K562 (cell line): Measurements from ENCODE around the gene DKC1. TPM values are rescaled to one million over a fixed set of nuclear protein-coding genes. Genes with fewer than 3 reads are reported as not detected.
"Not testable (repeated sequence)": the region's sequence is repeated elsewhere in the genome, so short reads cannot be mapped to it uniquely, and the experiment has no call there.

Experiments used
- ARID1B ChIP-seq: fragments of 450-650 bp; IDR thresholded peaks from 2 replicates; pipeline ENCODE4 v1.6.1; 2016; ENCODE audit warnings: antibody characterized with exemption, mild to moderate bottlenecking, inconsistent platforms
- BCL6 ChIP-seq: fragments of 250-450 bp; sonication (Bioruptor Pico); IDR thresholded peaks from 2 replicates; pipeline ENCODE4 v1.4.0; 2020
- CXXC5 ChIP-seq: fragments of 250-450 bp; sonication (Bioruptor Pico); IDR thresholded peaks from 2 replicates; pipeline ENCODE4 v1.8.0; 2022; ENCODE audit warnings: inconsistent platforms, mild to moderate bottlenecking, moderate library complexity
- DACH1 ChIP-seq: fragments of 450-650 bp; IDR thresholded peaks from 2 replicates; pipeline ENCODE4 v1.6.1; 2018; ENCODE audit not compliant: partially characterized antibody
- DMBX1 ChIP-seq: fragments of 250-450 bp; sonication (Bioruptor Pico); IDR thresholded peaks from 2 replicates; pipeline ENCODE4 v1.8.0; 2022; ENCODE audit warnings: inconsistent platforms, mild to moderate bottlenecking, moderate library complexity, borderline replicate concordance
- ETV1 ChIP-seq: fragments of 450-650 bp; conservative IDR thresholded peaks from 2 replicates; pipeline ENCODE4 v1.6.1; 2016; ENCODE audit warnings: missing genetic modification characterization, control low read depth, low read depth, missing compliant biosample characterization
- NR2C1 ChIP-seq, 2 experiments: fragments of 450-650 bp; IDR thresholded peaks; 2 replicates each; pipeline ENCODE4 v1.6.1; 2017; ENCODE audit warnings: mild to moderate bottlenecking in 2 of 2, antibody characterized with exemption in 1 of 2, inconsistent platforms in 1 of 2, missing compliant biosample characterization in 1 of 2, missing genetic modification characterization in 1 of 2
- PTRF ChIP-seq: fragments of 450-650 bp; IDR thresholded peaks from 2 replicates; pipeline ENCODE4 v1.6.1; 2016; ENCODE audit warnings: mild to moderate bottlenecking, missing genetic modification characterization, missing compliant biosample characterization
- PYGO2 ChIP-seq: fragments of 450-650 bp; IDR thresholded peaks from 2 replicates; pipeline ENCODE4 v1.6.1; 2016; ENCODE audit warnings: mild to moderate bottlenecking, missing genetic modification characterization, moderate library complexity, missing compliant biosample characterization
- SMAD3 ChIP-seq: fragments of 450-650 bp; formaldehyde crosslinking; conservative IDR thresholded peaks from 2 replicates; pipeline ENCODE4 v1.4.0; 2020; ENCODE audit warnings: mild to moderate bottlenecking
- TCF3 ChIP-seq: sonication (generic); formaldehyde crosslinking; IDR thresholded peaks from 2 replicates; pipeline ENCODE4 v1.4.0; 2020; ENCODE audit warnings: mild to moderate bottlenecking, missing genetic modification reagents
- TEAD1 ChIP-seq, 2 experiments: fragments of 450-650 bp in 1 of 2; sonication (generic) in 1 of 2; formaldehyde crosslinking; IDR thresholded peaks; 2 replicates each; pipeline versions ENCODE4 v1.4.0 to v1.8.0; 2020 to 2022; ENCODE audit warnings: mild to moderate bottlenecking in 2 of 2, missing genetic modification reagents in 1 of 2
- TEAD2 ChIP-seq: fragments of 450-650 bp; IDR thresholded peaks from 2 replicates; pipeline ENCODE4 v1.6.1; 2016; ENCODE audit warnings: missing genetic modification characterization, control low read depth, missing compliant biosample characterization
- ZNF239 ChIP-seq: fragments of 250-450 bp; sonication (Bioruptor Pico); IDR thresholded peaks from 2 replicates; pipeline ENCODE4 v1.4.0; 2020; ENCODE audit warnings: mild to moderate bottlenecking
- ZNF79 ChIP-seq: fragments of 250-450 bp; sonication (Bioruptor Pico); IDR thresholded peaks from 2 replicates; pipeline ENCODE4 v1.4.0; 2020; ENCODE audit warnings: low read depth, mild to moderate bottlenecking, moderate library complexity
- polyA plus RNA-seq, 8 experiments: library from polyadenylated mRNA; depleted of rRNA in 4 of 8; stranded (reverse) in 5 of 8; unstranded in 3 of 8; fragments of >200 nt; fragmentation: Nextera tagmentation in 2 of 8; fragmentation: Illumina TruSeq in 1 of 8; extraction: Ambion mirVana in 2 of 8; extraction: Trizol in 1 of 8; gene quantifications; 2 replicates each; pipeline versions ENCODE4 v1.2.1 to v1.2.3, GENCODE V29; 2011 to 2014; ENCODE audit warnings: inconsistent platforms in 1 of 8, missing spikeins in 1 of 8
- total RNA-seq, 7 experiments: library from RNA; depleted of rRNA in 6 of 7; stranded (reverse); fragments of >200 nt in 6 of 7; fragmentation: Illumina TruSeq in 2 of 7; extraction: Trizol in 2 of 7; gene quantifications; 2 replicates each; pipeline versions ENCODE4 v1.2.1 to v1.2.3, GENCODE V29; 2011 to 2021; ENCODE audit warnings: low replicate concordance in 1 of 7
- TF ChIP-seq, protein P1 (sequence below), 3 experiments: fragments of 200-800 bp in 1 of 3; sonication (Bioruptor generic) in 1 of 3; sonication (generic) in 1 of 3; formaldehyde crosslinking in 1 of 3; IDR thresholded peaks; 2 replicates each; pipeline versions ENCODE4 v1.6.1 to v1.8.0; 2016 to 2022; ENCODE audit warnings: mild to moderate bottlenecking in 2 of 3, missing compliant biosample characterization in 2 of 3, missing genetic modification characterization in 2 of 3, missing genetic modification reagents in 1 of 3
- TF ChIP-seq, protein P2 (sequence below): fragments of 450-650 bp; conservative IDR thresholded peaks from 2 replicates; pipeline ENCODE4 v1.6.1; 2016; ENCODE audit warnings: missing genetic modification characterization, low read depth, mild to moderate bottlenecking, control low read depth, missing compliant biosample characterization
- TF ChIP-seq, protein P3 (sequence below): fragments of 250-450 bp; sonication (Bioruptor Pico); IDR thresholded peaks from 2 replicates; pipeline ENCODE4 v1.8.0; 2022; ENCODE audit warnings: moderate library complexity, mild to moderate bottlenecking, inconsistent platforms
- TF ChIP-seq, protein P4 (sequence below): fragments of 450-650 bp; IDR thresholded peaks from 2 replicates; pipeline ENCODE4 v1.6.1; 2016; ENCODE audit warnings: missing biosample characterization, missing genetic modification characterization

The DKC1 gene
- total and polyA plus RNA-seq, 9 of the 15 experiments (the other 6 are each of a cell fraction or from before 2014, with no cell fraction given), result 205 to 313 (median 219) TPM

DNA sequence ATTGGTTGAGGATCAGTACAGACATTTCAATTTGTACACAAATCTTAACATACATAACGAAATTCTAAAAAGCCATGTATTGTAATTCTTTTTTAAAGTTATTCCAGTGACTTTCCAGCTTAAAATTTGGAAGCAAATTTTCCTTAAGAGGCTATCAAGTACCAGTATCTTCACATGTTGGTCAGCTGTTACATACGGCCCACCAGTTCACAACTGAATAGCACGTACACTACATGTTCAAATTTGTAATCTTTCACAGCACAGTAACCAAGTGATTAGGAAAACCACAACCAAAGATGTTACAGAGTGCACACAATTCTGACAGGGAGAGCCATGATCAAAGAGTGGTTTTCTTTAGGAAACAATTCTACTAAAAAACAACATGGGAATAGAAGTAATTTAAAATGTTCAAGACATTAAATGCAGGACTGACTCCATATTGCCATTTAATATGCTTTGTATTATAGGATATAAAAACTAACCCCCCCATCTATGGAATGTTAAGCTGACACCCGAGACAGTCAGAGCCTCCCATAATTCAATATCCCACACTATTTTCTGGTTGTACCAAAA lies 53.7 kb downstream of the DKC1 start (continued):
- TF ChIP-seq ZNF239 (CRISPR knock-in tag) (peak; percentile 70), DMBX1 (CRISPR knock-in tag) (peak; percentile 91; the same call in 1 of the 2 replicates), ZNF79 (CRISPR knock-in tag) (peak; percentile 79), ETV1 (tag) (0 out of 2 replicates have a peak, but pooled peaks have one; percentile 30), BCL6 (CRISPR knock-in tag) (0 out of 2 replicates have a peak, but pooled peaks have one; percentile 31), ARID1B (0 out of 2 replicates have a peak, but pooled peaks have one; percentile 13), NR2C1 (tag; IDR thresholded peaks at IDR 0.05) (peak; percentile 56), TEAD1 (CRISPR knock-in tag; IDR thresholded peaks at IDR 0.05) (0 out of 4 replicates have a peak, but pooled peaks of 1 of the 2 experiments have one; percentile 42), DACH1 (peak; percentile 73), TCF3 (0 out of 2 replicates have a peak, but pooled peaks have one; percentile 14), CXXC5 (CRISPR knock-in tag) (peak; percentile 64), TEAD2 (tag) (peak; percentile 62; the same call in 1 of the 2 replicates), SMAD3 (CRISPR knock-in tag) (peak; percentile 62; the same call in 1 of the 2 replicates), PYGO2 (tag) (peak; percentile 61; the same call in 1 of the 2 replicates), PTRF (tag) (peak; percentile 75)
- TF ChIP-seq, protein P1, sequence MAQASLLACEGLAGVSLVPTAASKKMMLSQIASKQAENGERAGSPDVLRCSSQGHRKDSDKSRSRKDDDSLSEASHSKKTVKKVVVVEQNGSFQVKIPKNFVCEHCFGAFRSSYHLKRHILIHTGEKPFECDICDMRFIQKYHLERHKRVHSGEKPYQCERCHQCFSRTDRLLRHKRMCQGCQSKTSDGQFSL (CRISPR knock-in tag; IDR thresholded peaks at IDR 0.05), result not testable (repeated sequence)
- TF ChIP-seq, protein P1 (tag; IDR thresholded peaks at IDR 0.05), result peak in 1 of 2 experiments; percentile 81; a peak in 2 of 4 replicates
- not testable (repeated sequence) for TF ChIP-seq NR2C1 (IDR thresholded peaks at IDR 0.05)
- TF ChIP-seq, protein P2, sequence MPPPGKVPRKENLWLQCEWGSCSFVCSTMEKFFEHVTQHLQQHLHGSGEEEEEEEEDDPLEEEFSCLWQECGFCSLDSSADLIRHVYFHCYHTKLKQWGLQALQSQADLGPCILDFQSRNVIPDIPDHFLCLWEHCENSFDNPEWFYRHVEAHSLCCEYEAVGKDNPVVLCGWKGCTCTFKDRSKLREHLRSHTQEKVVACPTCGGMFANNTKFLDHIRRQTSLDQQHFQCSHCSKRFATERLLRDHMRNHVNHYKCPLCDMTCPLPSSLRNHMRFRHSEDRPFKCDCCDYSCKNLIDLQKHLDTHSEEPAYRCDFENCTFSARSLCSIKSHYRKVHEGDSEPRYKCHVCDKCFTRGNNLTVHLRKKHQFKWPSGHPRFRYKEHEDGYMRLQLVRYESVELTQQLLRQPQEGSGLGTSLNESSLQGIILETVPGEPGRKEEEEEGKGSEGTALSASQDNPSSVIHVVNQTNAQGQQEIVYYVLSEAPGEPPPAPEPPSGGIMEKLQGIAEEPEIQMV (tag), result peak; percentile 73
- TF ChIP-seq, protein P3, sequence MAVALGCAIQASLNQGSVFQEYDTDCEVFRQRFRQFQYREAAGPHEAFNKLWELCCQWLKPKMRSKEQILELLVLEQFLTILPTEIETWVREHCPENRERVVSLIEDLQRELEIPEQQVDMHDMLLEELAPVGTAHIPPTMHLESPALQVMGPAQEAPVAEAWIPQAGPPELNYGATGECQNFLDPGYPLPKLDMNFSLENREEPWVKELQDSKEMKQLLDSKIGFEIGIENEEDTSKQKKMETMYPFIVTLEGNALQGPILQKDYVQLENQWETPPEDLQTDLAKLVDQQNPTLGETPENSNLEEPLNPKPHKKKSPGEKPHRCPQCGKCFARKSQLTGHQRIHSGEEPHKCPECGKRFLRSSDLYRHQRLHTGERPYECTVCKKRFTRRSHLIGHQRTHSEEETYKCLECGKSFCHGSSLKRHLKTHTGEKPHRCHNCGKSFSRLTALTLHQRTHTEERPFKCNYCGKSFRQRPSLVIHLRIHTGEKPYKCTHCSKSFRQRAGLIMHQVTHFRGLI (CRISPR knock-in tag), result peak; percentile 50; the same call in 1 of the 2 replicates
- TF ChIP-seq, protein P4, sequence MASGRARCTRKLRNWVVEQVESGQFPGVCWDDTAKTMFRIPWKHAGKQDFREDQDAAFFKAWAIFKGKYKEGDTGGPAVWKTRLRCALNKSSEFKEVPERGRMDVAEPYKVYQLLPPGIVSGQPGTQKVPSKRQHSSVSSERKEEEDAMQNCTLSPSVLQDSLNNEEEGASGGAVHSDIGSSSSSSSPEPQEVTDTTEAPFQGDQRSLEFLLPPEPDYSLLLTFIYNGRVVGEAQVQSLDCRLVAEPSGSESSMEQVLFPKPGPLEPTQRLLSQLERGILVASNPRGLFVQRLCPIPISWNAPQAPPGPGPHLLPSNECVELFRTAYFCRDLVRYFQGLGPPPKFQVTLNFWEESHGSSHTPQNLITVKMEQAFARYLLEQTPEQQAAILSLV (tag), result 0 out of 2 replicates have a peak, but pooled peaks have one; percentile 24
